GM18526 (cell line): ENCODE results near the gene HOXC6.

Experiments used
- POLR2A ChIP-seq: IDR thresholded peaks from 3 replicates; pipeline ENCODE4 v1.6.1; 2011; ENCODE audit not compliant: insufficient read length; ENCODE audit errors: extremely low read depth

Gene HOXC6

GRCh38 chr12:54074308-54074707 lies 46.1 kb downstream of the HOXC6 start:
- TF ChIP-seq POLR2A, result no peak

DNA sequence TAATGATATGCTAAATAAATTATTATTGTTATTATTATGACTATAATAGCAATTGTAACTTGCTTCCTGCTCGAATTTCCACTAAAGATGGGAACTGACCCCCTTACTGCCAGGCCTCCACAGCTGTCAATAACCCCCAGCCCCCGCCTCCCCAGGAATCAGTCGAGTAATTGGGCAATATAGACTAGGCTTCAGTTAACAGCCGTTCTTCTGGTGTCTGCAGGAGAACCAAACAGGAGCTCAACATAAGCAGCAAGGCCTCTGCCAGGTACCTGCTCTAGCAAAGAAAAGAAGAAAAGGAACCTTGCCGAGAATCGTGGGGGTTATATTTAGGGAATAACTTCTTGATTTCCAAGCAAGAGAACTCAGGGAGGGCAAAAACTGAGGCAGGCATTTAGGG lies 47.2 kb downstream of the HOXC6 start:
- TF ChIP-seq POLR2A, result no peak

DNA sequence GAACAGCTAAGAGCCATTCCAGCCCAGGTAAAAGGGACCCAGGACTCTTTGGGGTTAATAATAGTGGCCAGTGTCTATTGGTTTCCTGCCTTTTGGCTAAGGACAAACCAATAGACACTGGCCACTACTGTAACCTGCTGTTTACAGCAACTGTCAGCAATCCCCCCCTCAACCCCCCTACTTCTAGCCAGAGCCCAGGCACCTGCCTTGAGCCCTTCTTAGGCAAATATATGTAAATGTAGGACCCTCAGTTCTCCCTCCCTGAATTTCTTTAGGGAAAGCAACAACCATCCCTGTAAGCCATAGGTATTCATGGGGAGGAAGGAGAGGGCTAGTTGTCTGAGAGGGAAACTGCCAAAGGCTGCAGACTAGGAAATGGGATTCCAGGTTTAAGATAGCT lies 47.7 kb downstream of the HOXC6 start:
- TF ChIP-seq POLR2A, result no peak
